ENCODE measurements around the gene ZBTB7A.

The ZBTB7A gene

GRCh38 chr19:4080473-4080872 is 13.8 kb upstream of the ZBTB7A start:
- DNase-seq (ENCODE audit: low spot score) = no peak
- TF ChIP-seq, protein P1, sequence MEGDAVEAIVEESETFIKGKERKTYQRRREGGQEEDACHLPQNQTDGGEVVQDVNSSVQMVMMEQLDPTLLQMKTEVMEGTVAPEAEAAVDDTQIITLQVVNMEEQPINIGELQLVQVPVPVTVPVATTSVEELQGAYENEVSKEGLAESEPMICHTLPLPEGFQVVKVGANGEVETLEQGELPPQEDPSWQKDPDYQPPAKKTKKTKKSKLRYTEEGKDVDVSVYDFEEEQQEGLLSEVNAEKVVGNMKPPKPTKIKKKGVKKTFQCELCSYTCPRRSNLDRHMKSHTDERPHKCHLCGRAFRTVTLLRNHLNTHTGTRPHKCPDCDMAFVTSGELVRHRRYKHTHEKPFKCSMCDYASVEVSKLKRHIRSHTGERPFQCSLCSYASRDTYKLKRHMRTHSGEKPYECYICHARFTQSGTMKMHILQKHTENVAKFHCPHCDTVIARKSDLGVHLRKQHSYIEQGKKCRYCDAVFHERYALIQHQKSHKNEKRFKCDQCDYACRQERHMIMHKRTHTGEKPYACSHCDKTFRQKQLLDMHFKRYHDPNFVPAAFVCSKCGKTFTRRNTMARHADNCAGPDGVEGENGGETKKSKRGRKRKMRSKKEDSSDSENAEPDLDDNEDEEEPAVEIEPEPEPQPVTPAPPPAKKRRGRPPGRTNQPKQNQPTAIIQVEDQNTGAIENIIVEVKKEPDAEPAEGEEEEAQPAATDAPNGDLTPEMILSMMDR (IDR thresholded peaks at IDR 0.05; ENCODE audit: borderline replicate concordance, control extremely low read depth, extremely low read depth, insufficient read depth, missing control alignments) = no peak
- in situ Hi-C loops (cut with MboI; ENCODE audit: low sequenced_read_pairs, unreplicated experiment) = no loop called here

DNA sequence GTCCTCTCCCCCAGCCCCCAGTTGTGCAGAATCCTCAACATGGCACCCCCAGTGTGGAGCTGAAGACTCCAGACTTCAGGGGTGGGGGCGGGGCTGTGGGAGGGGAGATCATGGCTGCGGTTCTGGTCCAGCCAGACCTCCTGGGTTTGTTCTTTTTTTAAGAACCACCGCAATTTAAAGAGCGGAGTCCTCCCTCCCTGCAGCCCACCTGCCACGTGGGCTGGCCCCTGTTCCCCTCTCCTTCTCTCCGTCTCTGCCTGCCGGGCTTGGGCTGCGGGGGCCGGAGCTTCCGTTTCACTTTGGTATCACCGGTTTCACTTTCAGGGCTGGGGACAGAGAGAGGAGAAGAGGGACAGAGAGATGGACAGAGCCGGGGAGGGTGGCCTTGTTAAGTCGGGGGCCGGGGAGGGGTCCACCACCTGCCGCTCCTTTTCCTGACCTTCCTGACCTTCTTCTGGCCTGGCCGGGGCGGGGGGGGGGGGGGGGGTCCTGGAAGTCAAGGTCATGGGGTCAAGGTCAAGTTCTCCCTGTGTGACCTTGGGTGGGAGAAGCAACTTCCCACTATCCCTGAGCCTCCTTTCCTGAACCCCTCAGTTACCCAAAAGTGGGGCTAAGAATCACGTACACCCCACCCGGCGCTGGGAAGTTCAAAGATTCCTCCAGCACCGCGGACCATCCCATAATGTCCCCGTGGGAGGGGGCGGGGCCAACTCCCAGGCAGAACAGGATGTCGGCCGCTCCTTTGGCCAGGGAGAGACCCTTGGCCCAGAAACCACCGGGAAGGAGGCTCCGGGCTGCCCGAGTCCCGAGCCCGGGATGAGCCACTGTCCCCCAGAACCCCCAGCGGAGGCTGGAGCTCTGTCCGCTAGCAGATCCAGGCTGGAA is 11.3 kb upstream of the ZBTB7A start:
- TF ChIP-seq, protein P1 (IDR thresholded peaks at IDR 0.05; ENCODE audit: borderline replicate concordance, control extremely low read depth, extremely low read depth, insufficient read depth, missing control alignments) = no peak
- in situ Hi-C loops (cut with MboI; ENCODE audit: low sequenced_read_pairs, unreplicated experiment) = no loop called here
- peak; percentile 86 for DNase-seq (ENCODE audit: low spot score)

DNA sequence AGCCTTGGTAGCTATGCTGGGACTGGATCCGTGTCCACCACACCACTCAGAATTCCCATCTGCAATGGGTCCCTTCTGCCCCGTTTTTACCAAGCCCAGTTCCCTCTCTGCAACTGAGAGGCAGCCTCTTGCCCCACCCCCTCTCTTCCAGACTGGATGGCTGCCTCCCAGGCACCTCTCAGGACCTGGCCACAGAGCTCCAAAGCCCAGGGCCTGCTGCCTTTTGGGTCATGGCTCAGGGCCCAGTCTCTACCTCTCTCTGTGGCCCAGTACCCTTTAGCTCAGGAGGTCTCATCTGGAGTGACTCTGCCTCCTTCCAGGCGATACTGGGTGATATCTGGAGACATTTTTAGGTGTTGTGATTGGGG is 10.3 kb upstream of the ZBTB7A start:
- TF ChIP-seq, protein P1 (IDR thresholded peaks at IDR 0.05; ENCODE audit: borderline replicate concordance, control extremely low read depth, extremely low read depth, insufficient read depth, missing control alignments) = no peak
- in situ Hi-C loops (cut with MboI; ENCODE audit: low sequenced_read_pairs, unreplicated experiment) = no loop called here
- no peak for DNase-seq (ENCODE audit: low spot score)

DNA sequence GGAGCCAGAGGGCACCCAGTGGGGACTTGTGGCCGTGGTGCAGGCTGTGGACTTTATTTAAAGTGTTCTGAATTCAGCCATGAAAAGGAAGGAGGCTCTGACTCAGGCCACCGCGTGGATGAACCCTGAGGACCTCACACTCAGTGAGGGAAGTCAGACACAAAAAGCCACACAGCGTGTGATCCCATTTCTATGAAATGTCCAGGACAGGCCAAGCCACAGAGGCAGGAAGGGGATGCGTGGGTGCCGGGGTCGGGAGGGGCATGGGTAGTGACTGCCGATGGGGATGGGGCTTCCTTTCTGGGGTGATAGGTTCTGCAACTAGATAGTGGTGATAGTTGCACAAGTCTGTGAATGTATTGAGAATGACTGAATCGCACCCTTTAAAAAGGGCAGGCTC is 8.7 kb upstream of the ZBTB7A start:
- TF ChIP-seq, protein P1 (IDR thresholded peaks at IDR 0.05; ENCODE audit: borderline replicate concordance, control extremely low read depth, extremely low read depth, insufficient read depth, missing control alignments) = no peak
- in situ Hi-C loops (cut with MboI; ENCODE audit: low sequenced_read_pairs, unreplicated experiment) = no loop called here
- DNase-seq (ENCODE audit: low spot score) = no peak

- TF ChIP-seq, protein P1 (IDR thresholded peaks at IDR 0.05; ENCODE audit: borderline replicate concordance, control extremely low read depth, extremely low read depth, insufficient read depth, missing control alignments) = no peak
- in situ Hi-C loops (cut with MboI; ENCODE audit: low sequenced_read_pairs, unreplicated experiment) = no loop called here
- DNase-seq (ENCODE audit: low spot score) = no peak
Observed at GRCh38 chr19:4071610-4072009, 4.9 kb upstream of the ZBTB7A start.

- in situ Hi-C loops (cut with MboI; ENCODE audit: low sequenced_read_pairs, unreplicated experiment) = no loop called here
- TF ChIP-seq, protein P1 (IDR thresholded peaks at IDR 0.05; ENCODE audit: borderline replicate concordance, control extremely low read depth, extremely low read depth, insufficient read depth, missing control alignments) = no peak
- DNase-seq (ENCODE audit: low spot score) = no peak
Observed at GRCh38 chr19:4069331-4069959, 2.7 kb upstream of the ZBTB7A start.

Measured in GM13976 (cell line).